Left forelimb (tissue), 1 donor: ENCODE data around the gene GET4.
"Not testable (repeated sequence)": the region's sequence is repeated elsewhere in the genome, so short reads cannot be mapped to it uniquely, and the experiment has no call there.

Source experiments
- DNase-seq: peaks from one replicate; pipeline ENCODE4 v3.0.0-alpha.2; 2018; ENCODE audit warnings: low spot score

The GET4 gene

GRCh38 chr7:900331-901040 lies 24.1 kb downstream of the GET4 start:
- no peak for DNase-seq

GRCh38 chr7:901041-901387 lies 24.7 kb downstream of the GET4 start:
- no peak for DNase-seq

- DNase-seq: peak; percentile 78
These were observed 25.2 kb downstream of the GET4 start for GRCh38 chr7:901388-902154.

- no peak for DNase-seq
These were observed 26.6 kb downstream of the GET4 start for GRCh38 chr7:902996-903395.

GRCh38 chr7:903921-904755 lies 27.8 kb downstream of the GET4 start:
- DNase-seq: no peak

GRCh38 chr7:904847-905246 lies 28.5 kb downstream of the GET4 start:
- no peak for DNase-seq

GRCh38 chr7:906776-907157 lies 30.4 kb downstream of the GET4 start:
- no peak for DNase-seq

GRCh38 chr7:907158-907980 lies 31.0 kb downstream of the GET4 start:
- no peak for DNase-seq

- DNase-seq: no peak
These were observed 31.8 kb downstream of the GET4 start for GRCh38 chr7:908159-908581.

- not testable (repeated sequence) for DNase-seq
These were observed 32.4 kb downstream of the GET4 start for GRCh38 chr7:908591-909357.

GRCh38 chr7:909358-910329 lies 33.3 kb downstream of the GET4 start:
- DNase-seq: no peak

GRCh38 chr7:910441-910861 lies 34.1 kb downstream of the GET4 start:
- DNase-seq: no peak

- DNase-seq: no peak
These were observed 34.6 kb downstream of the GET4 start for GRCh38 chr7:910931-911431.

- no peak for DNase-seq
These were observed 35.6 kb downstream of the GET4 start for GRCh38 chr7:911791-912480.

GRCh38 chr7:913736-914520 lies 37.6 kb downstream of the GET4 start:
- DNase-seq: no peak

GRCh38 chr7:914521-915194 lies 38.3 kb downstream of the GET4 start:
- no peak for DNase-seq
